OCI-LY3 (cell line): Measurements from ENCODE around the gene TMEM123.

ENCODE experiments used
- CTCF ChIP-seq: fragments of 200-600, 300-600 bp; sonication (generic); IDR thresholded peaks from 2 replicates; pipeline ENCODE4 v1.5.1; 2014; ENCODE audit warnings: antibody characterized with exemption, low read length, low read depth
- EZH2phosphoT487 ChIP-seq: fragments of 200-600 bp; shearing (Covaris generic); IDR thresholded peaks from 2 replicates; pipeline ENCODE4 v1.6.1; 2018; ENCODE audit warnings: antibody characterized with exemption, mixed run types, low read depth

GRCh38 chr11:102408339-102408738 is 44.2 kb downstream of the TMEM123 start:
- TF ChIP-seq CTCF, result no peak
- TF ChIP-seq EZH2phosphoT487, result no peak
